Brain pericyte (primary cell): ENCODE measurements around the gene CD248.
A peak's percentile ranks its signal among the peaks of the same experiment; 100 is the strongest.
"Not testable (repeated sequence)": the region's sequence is repeated elsewhere in the genome, so short reads cannot be mapped to it uniquely, and the experiment has no call there.

Experiments used
- DNase-seq: peaks from one replicate; pipeline ENCODE4 v3.0.0-alpha.2; 2012; ENCODE audit warnings: low read depth, low spot score

CD248 gene

GRCh38 chr11:66289548-66290329 lies 27.1 kb downstream of the CD248 start:
- DNase-seq: no peak

- DNase-seq: peak; percentile 97
Observed at GRCh38 chr11:66288671-66289547, 27.9 kb downstream of the CD248 start, which contains the start of gene YIF1A. Gene YIF1A (minus strand): TSS chr11:66289143. CDS start chr11:66288985, 158 bp downstream.

GRCh38 chr11:66287889-66288670 lies 28.8 kb downstream of the CD248 start:
- DNase-seq: no peak

GRCh38 chr11:66287211-66287888 lies 29.5 kb downstream of the CD248 start:
- no peak for DNase-seq

GRCh38 chr11:66286699-66287098 lies 30.1 kb downstream of the CD248 start:
- no peak for DNase-seq

- DNase-seq: no peak
Observed at GRCh38 chr11:66285250-66285947, 31.4 kb downstream of the CD248 start.

GRCh38 chr11:66284526-66285078 lies 32.2 kb downstream of the CD248 start:
- DNase-seq: no peak

GRCh38 chr11:66283461-66284105 lies 33.3 kb downstream of the CD248 start:
- DNase-seq: no peak

- DNase-seq: peak; percentile 61
Observed at GRCh38 chr11:66282468-66283455, 34.1 kb downstream of the CD248 start.

GRCh38 chr11:66281776-66282467 lies 34.9 kb downstream of the CD248 start:
- no peak for DNase-seq

GRCh38 chr11:66281001-66281400 lies 35.8 kb downstream of the CD248 start:
- DNase-seq: no peak

- DNase-seq: no peak
Observed at GRCh38 chr11:66280428-66280827, 36.4 kb downstream of the CD248 start.

- DNase-seq: no peak
Observed at GRCh38 chr11:66279092-66279734, 37.6 kb downstream of the CD248 start.

- DNase-seq: no peak
Observed at GRCh38 chr11:66278363-66279091, 38.3 kb downstream of the CD248 start.

- no peak for DNase-seq
Observed at GRCh38 chr11:66277471-66278362, 39.1 kb downstream of the CD248 start, which contains the start of gene CNIH2. Gene CNIH2 (plus strand): TSS chr11:66278175. CDS start chr11:66278457, 282 bp downstream.

GRCh38 chr11:66277064-66277463 lies 39.8 kb downstream of the CD248 start:
- not testable (repeated sequence) for DNase-seq
